Muscle of arm (tissue), 12 donors: ENCODE measurements around the gene HOXA5. TPM values are rescaled to one million over a fixed set of nuclear protein-coding genes. Genes with fewer than 3 reads are reported as not detected.
A peak's percentile ranks its signal among the peaks of the same experiment; 100 is the strongest.

ENCODE experiments used
- DNase-seq: peaks from one replicate; pipeline ENCODE4 v3.0.0-alpha.2; 2013
- polyA plus RNA-seq, 12 donors: library from polyadenylated mRNA; unstranded; fragments of 120-200 nt; gene quantifications; one replicate each; pipeline ENCODE4 v1.2.1, GENCODE V29; 2013; ENCODE audit not compliant: insufficient read length in 12 of 12

The HOXA5 gene
- polyA plus RNA-seq, 12 donors, result 11.3 to 35.3 (median 17.6) TPM; not detected in 1

DNA sequence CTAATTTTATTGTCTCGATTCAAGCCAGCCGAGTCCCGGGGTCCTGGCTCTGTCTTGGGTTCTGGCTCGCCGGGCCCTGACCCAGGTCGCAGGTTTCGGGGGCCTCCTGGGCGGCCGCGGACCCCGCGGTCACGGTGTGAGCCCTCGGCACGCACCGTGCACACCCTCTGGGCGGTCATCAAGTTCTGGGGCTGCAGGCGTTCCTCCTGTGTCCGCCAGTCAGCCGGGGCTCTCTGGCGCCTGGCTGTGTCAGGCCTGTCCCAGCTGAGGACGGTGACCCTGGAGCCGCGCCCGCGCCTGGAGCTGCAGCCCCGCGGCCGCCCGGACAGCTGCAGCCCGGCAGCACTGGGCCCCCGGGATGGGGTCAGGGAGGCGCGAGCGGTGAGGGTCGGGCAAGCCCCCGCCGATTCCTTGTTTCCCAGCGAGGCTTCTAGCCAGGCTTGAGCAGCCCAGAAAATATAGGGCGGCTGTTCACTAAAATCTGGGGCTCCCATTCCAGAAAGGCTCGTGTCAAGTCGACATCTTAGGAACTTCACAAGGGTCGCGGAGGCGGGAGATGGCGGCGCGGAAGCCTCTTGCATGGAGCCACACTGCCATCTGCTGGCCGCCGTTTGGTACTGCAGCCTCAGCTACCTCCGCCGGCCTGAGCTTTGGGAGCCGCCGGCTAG is 17.2 kb upstream of the HOXA5 start:
- DNase-seq, result peak; percentile 93

DNA sequence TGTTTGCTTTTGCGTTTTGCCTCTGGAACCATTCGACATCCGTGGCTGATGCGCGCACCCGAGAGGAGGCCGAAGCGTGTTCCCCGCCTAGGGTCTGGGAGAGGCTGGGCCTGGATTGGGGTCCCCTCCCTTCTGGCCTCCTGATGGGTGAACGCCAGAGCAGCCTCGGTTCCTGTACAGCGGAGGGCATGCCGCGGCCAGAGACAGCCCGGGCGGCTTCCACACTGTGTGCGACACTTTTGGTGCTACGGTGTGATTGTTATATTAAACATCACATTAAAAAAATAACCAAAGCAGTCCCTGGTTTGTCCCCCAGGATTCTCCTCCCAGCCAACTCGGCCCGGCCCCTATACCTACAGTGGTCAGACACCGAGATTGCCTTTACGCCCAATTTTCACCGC is 16.7 kb upstream of the HOXA5 start:
- no peak for DNase-seq

- no peak for DNase-seq
Measured at GRCh38 chr7:27159266-27160144, 16.0 kb upstream of the HOXA5 start.

- no peak for DNase-seq
Measured at GRCh38 chr7:27158436-27159265, 15.2 kb upstream of the HOXA5 start.

GRCh38 chr7:27157702-27158431 is 14.4 kb upstream of the HOXA5 start:
- no peak for DNase-seq

GRCh38 chr7:27156916-27157701 is 13.6 kb upstream of the HOXA5 start:
- DNase-seq, result no peak

DNA sequence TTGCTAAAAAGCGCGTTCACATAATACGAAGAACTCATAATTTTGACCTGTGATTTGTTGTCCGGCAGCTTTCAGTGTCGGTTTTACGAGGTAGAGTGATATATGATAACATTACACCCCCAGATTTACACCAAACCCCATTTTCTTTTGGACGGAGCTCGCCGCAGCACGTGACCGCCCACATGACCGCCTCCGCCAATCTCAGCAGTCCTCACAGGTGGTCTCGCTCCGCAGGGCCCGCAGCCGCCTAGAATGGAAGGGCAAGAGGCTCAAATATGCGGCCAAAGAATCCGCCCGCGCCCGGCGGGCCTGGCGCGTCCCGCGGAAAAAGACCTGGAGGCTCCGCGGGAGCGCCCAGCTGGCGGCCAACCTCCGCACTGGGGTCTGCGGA is 13.0 kb upstream of the HOXA5 start, which contains the start of gene HOXA7:
Gene HOXA7 (minus strand): TSS at position 168 of the 391 bp plus-strand sequence. CDS start 130 bp downstream, at position 38.
- peak; percentile 92 for DNase-seq

DNA sequence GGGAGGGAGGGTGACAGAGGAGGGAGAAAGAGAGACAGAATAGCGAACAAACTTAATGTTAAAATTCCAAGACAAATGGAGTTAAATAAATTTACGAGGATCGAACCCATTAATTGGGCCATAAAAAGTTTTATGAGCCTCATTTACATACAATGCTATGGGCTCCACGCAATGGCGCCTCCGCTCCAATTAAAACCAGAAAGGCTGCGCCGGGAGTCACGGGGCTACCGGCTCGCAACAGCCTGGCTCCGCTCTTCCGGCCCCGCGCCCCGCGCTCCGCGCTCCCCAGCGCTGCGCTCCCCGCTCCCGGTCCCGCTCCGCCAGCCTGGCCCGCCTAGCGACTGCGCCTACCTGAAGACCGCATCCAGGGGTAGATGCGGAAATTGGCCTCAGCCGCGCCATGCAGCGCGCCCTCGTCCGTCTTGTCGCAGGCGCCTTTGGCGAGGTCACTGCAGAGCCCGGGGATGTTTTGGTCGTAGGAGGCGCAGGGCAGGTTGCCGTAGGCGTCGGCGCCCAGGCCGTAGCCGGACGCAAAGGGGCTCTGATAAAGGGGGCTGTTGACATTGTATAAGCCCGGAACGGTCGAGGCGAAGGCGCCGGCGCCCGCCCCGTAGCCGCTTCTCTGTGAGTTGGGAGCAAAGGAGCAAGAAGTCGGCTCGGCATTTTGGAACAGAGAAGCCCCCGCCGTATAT is 12.5 kb upstream of the HOXA5 start:
- no peak for DNase-seq

- DNase-seq, result no peak
Measured at GRCh38 chr7:27154901-27155815, 11.7 kb upstream of the HOXA5 start.

- no peak for DNase-seq
Measured at GRCh38 chr7:27154369-27154768, 10.9 kb upstream of the HOXA5 start.

DNA sequence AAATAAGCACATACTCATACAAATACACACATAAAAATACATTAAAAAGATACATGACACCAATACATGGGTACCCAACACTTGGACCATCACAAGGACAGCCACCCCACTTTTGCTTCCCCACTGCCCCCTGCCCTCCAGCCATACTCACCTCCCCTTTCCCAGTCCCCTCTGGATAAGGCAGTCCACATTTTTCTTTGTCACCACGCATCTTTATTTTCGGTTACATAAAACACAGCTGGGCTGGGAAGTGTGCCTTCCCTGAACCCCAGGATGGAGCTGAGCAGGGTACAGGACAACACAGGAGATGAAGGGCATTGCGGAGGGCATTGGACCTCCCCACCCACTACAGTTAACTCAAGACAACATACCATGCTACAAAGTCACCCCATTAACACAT is 10.0 kb upstream of the HOXA5 start:
- DNase-seq, result no peak

DNA sequence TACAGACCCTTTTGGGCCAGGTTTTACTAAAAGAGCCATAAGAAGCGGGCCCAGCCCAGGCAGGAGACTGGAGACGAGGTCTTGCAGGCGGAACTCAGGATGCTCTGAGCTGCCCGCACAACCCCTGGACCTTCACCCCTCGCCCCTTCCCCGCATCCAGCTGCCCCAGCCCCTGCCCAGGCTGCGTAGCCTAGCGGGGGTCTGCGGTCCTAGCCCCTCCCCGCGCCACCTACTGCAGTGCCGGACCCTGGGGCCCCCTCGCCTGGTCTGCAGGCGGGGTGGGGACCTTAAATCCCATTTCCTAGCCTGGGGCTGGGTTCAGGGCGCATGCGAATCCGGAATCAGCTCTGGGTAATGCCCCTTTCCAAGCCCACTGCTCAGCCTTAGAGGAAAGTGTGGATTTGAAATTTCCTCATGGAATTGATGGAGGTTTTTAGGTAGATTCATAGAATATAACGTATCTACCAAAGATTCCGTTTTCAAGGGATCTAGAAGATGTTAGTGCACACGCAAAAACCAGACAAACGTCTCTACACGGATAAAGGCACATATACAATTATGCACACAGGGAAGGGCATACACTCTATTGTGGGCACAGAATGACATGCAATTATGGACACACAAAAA is 9.4 kb upstream of the HOXA5 start:
- no peak for DNase-seq

DNA sequence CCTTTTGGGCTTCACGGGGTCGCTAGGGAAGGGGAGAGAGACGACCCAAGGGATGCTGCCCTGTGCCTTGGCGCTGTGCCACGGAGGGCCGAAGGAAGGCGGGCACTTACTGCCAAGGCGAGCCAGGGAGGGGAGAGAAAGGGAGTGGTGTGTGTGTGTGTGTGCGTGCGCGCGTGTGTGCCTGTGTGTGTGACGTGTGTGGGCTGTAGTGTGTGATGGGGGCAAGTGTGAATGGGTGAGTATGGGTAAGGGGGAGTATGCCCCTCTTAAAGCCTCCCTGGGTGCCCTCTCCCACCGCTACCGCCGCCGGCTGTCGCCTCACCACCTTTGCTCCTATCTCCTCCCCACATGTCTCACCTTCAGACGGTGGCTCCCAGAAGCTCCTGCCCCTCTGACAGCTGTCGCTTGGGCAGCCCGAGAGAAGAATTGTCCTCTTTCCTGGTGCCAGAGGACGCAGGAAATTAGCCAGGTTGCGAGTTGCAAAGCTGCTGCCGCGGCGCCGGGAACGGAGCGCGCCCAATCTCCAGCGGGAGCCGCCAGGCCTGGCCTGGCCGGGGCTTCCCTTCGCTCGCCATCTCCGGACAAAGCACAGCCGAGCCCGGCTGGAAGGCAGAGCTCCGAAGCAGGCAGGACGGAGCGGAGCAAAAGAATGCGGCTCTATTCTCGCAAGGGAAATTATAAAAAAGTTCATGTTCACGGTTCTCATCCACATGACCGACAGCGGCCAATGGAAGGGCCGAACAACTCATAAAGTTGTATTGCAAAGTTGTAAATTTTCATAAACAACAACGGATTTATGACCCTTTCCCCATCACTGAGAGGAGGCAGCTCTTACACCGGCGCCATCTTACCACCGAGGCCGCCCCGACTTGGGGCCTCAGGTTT is 8.7 kb upstream of the HOXA5 start, which contains the start of gene HOXA3:
Gene HOXA3 (minus strand): TSS at position 653 of the 885 bp plus-strand sequence. CDS start 41,943 bp downstream, outside the sequence.
- DNase-seq, result peak; percentile 44

DNA sequence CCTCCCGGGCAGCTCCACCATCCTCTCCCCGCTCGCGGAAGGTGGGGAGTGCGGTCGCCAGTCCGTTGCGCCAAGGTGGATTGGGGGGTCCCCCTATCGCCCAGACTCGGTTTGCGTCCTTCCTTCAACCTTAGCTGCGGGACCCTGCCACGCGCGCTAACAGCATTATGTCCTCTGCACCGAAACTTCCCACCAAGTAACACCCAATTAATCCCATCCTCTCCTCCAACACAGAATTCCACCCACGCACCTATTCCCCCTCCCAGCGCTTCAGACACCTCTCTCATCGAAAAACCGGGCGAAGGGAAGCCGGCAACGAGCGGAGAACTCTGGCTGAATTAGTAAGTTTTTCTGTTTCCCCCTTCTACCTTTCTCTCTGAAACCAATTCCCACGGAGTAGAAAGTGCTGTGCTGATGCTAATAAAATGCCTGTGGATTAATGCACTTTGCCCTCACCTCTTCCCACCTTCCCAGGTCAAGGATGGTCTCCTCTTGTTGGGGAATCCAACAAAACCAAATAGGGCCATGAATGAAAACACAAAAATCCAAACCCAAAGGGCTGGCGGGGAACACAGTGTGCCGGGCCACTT is 8.0 kb upstream of the HOXA5 start:
- no peak for DNase-seq

GRCh38 chr7:27150568-27151340 is 7.3 kb upstream of the HOXA5 start:
- DNase-seq, result peak; percentile 86
